WTC11 (cell line): ENCODE results near the gene CCDC185.

Experiments
- ATF3 ChIP-seq: sonication (generic); formaldehyde crosslinking; conservative IDR thresholded peaks from 2 replicates; pipeline ENCODE4 v1.8.1; 2022; ENCODE audit warnings: mild to moderate bottlenecking, missing genetic modification reagents
- CBFB ChIP-seq: sonication (generic); formaldehyde crosslinking; IDR thresholded peaks from 2 replicates; pipeline ENCODE4 v1.8.1; 2022; ENCODE audit warnings: mild to moderate bottlenecking, low read depth, missing genetic modification reagents
- CTCF ChIP-seq: fragments of 200-600 bp; IDR thresholded peaks from 2 replicates; pipeline ENCODE4 v1.8.0; 2022; ENCODE audit warnings: antibody characterized with exemption
- E2F4 ChIP-seq: sonication (generic); formaldehyde crosslinking; IDR thresholded peaks from 2 replicates; pipeline ENCODE4 v1.8.1; 2022; ENCODE audit warnings: low read depth, mild to moderate bottlenecking, moderate library complexity, missing genetic modification reagents, borderline replicate concordance
- ELF4 ChIP-seq: sonication (generic); formaldehyde crosslinking; IDR thresholded peaks from 2 replicates; pipeline ENCODE4 v1.8.1; 2022; ENCODE audit warnings: low read depth, mild to moderate bottlenecking, moderate library complexity, missing genetic modification reagents
- ESRRA ChIP-seq: sonication (generic); formaldehyde crosslinking; IDR thresholded peaks from 2 replicates; pipeline ENCODE4 v1.8.1; 2022; ENCODE audit warnings: mild to moderate bottlenecking, missing genetic modification reagents, borderline replicate concordance
- HMGA2 ChIP-seq: fragments of 250-450 bp; sonication (Bioruptor Pico); IDR thresholded peaks from 2 replicates; pipeline ENCODE4 v1.4.0; 2021; ENCODE audit warnings: mild to moderate bottlenecking, moderate library complexity
- MLX ChIP-seq: sonication (generic); formaldehyde crosslinking; IDR thresholded peaks from 2 replicates; pipeline ENCODE4 v1.8.1; 2023; ENCODE audit warnings: mild to moderate bottlenecking, missing genetic modification reagents, moderate library complexity
- PRRX2 ChIP-seq: fragments of 250-450 bp; sonication (Bioruptor Pico); IDR thresholded peaks from 2 replicates; pipeline ENCODE4 v1.8.0; 2021; ENCODE audit warnings: mild to moderate bottlenecking
- SP1 ChIP-seq: sonication (generic); formaldehyde crosslinking; conservative IDR thresholded peaks from 2 replicates; pipeline ENCODE4 v1.8.1; 2022; ENCODE audit warnings: missing genetic modification reagents
- TEAD4 ChIP-seq: sonication (generic); formaldehyde crosslinking; IDR thresholded peaks from 2 replicates; pipeline ENCODE4 v1.8.0; 2022; ENCODE audit warnings: mild to moderate bottlenecking, missing genetic modification reagents
- ZNF138 ChIP-seq: sonication (generic); formaldehyde crosslinking; conservative IDR thresholded peaks from 2 replicates; pipeline ENCODE4 v1.8.1; 2022; ENCODE audit warnings: mild to moderate bottlenecking, moderate library complexity, missing genetic modification reagents
- ZNF232 ChIP-seq: sonication (generic); formaldehyde crosslinking; IDR thresholded peaks from 2 replicates; pipeline ENCODE4 v1.8.0; 2022; ENCODE audit warnings: mild to moderate bottlenecking, missing genetic modification reagents
- ZNF512 ChIP-seq: sonication (generic); formaldehyde crosslinking; IDR thresholded peaks from 2 replicates; pipeline ENCODE4 v1.8.1; 2022; ENCODE audit warnings: missing genetic modification reagents, borderline replicate concordance

- TF ChIP-seq E2F4 (CRISPR knock-in tag) (no peak), CTCF (no peak), ZNF138 (no peak), SP1 (CRISPR knock-in tag) (no peak), PRRX2 (CRISPR knock-in tag) (no peak), ATF3 (CRISPR knock-in tag) (no peak), HMGA2 (no peak), ZNF232 (CRISPR knock-in tag) (no peak), MLX (CRISPR knock-in tag) (no peak), TEAD4 (CRISPR knock-in tag) (no peak), ELF4 (no peak), ZNF512 (no peak), ESRRA (no peak), CBFB (no peak)
Observed at GRCh38 chr1:223425550-223425949, 32.3 kb downstream of the CCDC185 start.
